ENCODE results near the gene SULT1C2. TPM values are rescaled to one million over a fixed set of nuclear protein-coding genes. Genes with fewer than 3 reads are reported as not detected.

Gene SULT1C2
- total RNA-seq, 1 experiment from 2014 or later, result 2.0 TPM

GRCh38 chr2:108244667-108245414, 43.9 kb upstream of the SULT1C2 start:
- no TSS peak for BruUV-seq (replicated peaks)
- TF ChIP-seq CTCF (IDR thresholded peaks at IDR 0.05; ENCODE audit: unreplicated experiment), result no peak
- Mint-ChIP-seq H3K9me3 (ENCODE audit: low read depth, unreplicated experiment) (no peaks in the 10 kb centered on the region), H3K4me1 (ENCODE audit: low read depth, unreplicated experiment) (no peaks in the 10 kb centered on the region), H3K36me3 (ENCODE audit: insufficient read depth, unreplicated experiment) (no peaks in the 10 kb centered on the region), H3K27me3 (ENCODE audit: unreplicated experiment) (no peaks in the 10 kb centered on the region), H3K4me3 (ENCODE audit: low read depth, unreplicated experiment) (no peak overlapping the region), H3K27ac (ENCODE audit: unreplicated experiment) (no peak overlapping the region)
- CTCF ChIA-PET, result no interaction called here
- DNase-seq, result no peak
- intact Hi-C loops (cut with micrococcal nuclease; ENCODE audit: unreplicated experiment), result no loop called here

- Mint-ChIP-seq H3K4me3 (ENCODE audit: low read depth, unreplicated experiment) (no peak overlapping the region), H3K9me3 (ENCODE audit: low read depth, unreplicated experiment) (no peaks in the 10 kb centered on the region)
- CTCF ChIA-PET, result no interaction called here
Observed at GRCh38 chr2:108253106-108253505, 35.6 kb upstream of the SULT1C2 start.

GRCh38 chr2:108257757-108258331, 30.9 kb upstream of the SULT1C2 start:
- DNase-seq, result no peak
- Mint-ChIP-seq H3K4me1 (ENCODE audit: low read depth, unreplicated experiment) (no peaks in the 10 kb centered on the region), H3K4me3 (ENCODE audit: low read depth, unreplicated experiment) (no peak overlapping the region), H3K27me3 (ENCODE audit: unreplicated experiment) (no peaks in the 10 kb centered on the region), H3K27ac (ENCODE audit: unreplicated experiment) (no peak overlapping the region), H3K36me3 (ENCODE audit: insufficient read depth, unreplicated experiment) (no peaks in the 10 kb centered on the region), H3K9me3 (ENCODE audit: low read depth, unreplicated experiment) (no peaks in the 10 kb centered on the region)
- CTCF ChIA-PET, result interaction anchor here (1.4 kb wide), 1 partner anchor 14 kb away, joined by 3 read pairs; no protein-coding TSS in a partner anchor
- intact Hi-C loops (cut with micrococcal nuclease; ENCODE audit: unreplicated experiment), result no loop called here
- BruUV-seq (replicated peaks), result no TSS peak
- TF ChIP-seq CTCF (IDR thresholded peaks at IDR 0.05; ENCODE audit: unreplicated experiment), result no peak

More at GRCh38 chr2:108253106-108253505, 35.6 kb upstream of the SULT1C2 start:
- BruUV-seq (replicated peaks), result no TSS peak
- intact Hi-C loops (cut with micrococcal nuclease; ENCODE audit: unreplicated experiment), result no loop called here
- no peaks in the 10 kb centered on the region for H3K27me3 Mint-ChIP-seq (ENCODE audit: unreplicated experiment)
- H3K4me1 Mint-ChIP-seq (ENCODE audit: low read depth, unreplicated experiment), result no peaks in the 10 kb centered on the region
- no peak for TF ChIP-seq CTCF (IDR thresholded peaks at IDR 0.05; ENCODE audit: unreplicated experiment)
- H3K36me3 Mint-ChIP-seq (ENCODE audit: insufficient read depth, unreplicated experiment), result no peaks in the 10 kb centered on the region
- no peak overlapping the region for H3K27ac Mint-ChIP-seq (ENCODE audit: unreplicated experiment)
- DNase-seq, result no peak

- DNase-seq, result no peak
- Mint-ChIP-seq H3K4me3 (ENCODE audit: low read depth, unreplicated experiment) (no peak overlapping the region), H3K36me3 (ENCODE audit: insufficient read depth, unreplicated experiment) (no peaks in the 10 kb centered on the region), H3K4me1 (ENCODE audit: low read depth, unreplicated experiment) (peaks cover 22% of the 10 kb centered on the region), H3K27ac (ENCODE audit: unreplicated experiment) (no peak overlapping the region), H3K9me3 (ENCODE audit: low read depth, unreplicated experiment) (no peaks in the 10 kb centered on the region), H3K27me3 (ENCODE audit: unreplicated experiment) (no peaks in the 10 kb centered on the region)
- TF ChIP-seq CTCF (IDR thresholded peaks at IDR 0.05; ENCODE audit: unreplicated experiment), result no peak
- no TSS peak for BruUV-seq (replicated peaks)
- intact Hi-C loops (cut with micrococcal nuclease; ENCODE audit: unreplicated experiment), result no loop called here
- CTCF ChIA-PET, result no interaction called here
Observed at GRCh38 chr2:108260773-108261172, 27.9 kb upstream of the SULT1C2 start.

Measured in Calu3 (cell line).